H1 (cell line): ENCODE measurements around the gene C11orf98. TPM values are rescaled to one million over a fixed set of nuclear protein-coding genes. Genes with fewer than 3 reads are reported as not detected.

Experiments
- CTCF ChIA-PET: fragments of 300-600 bp; sonication (Branson Sonifier 250); formaldehyde crosslinking; loops from one replicate; lab custom pipeline; 2021; ENCODE audit not compliant: partially characterized antibody; lab: Charles Lee
- POLR2A ChIA-PET: fragments of 300-600 bp; sonication (Branson Sonifier 250); formaldehyde crosslinking; loops from one replicate; lab custom pipeline; 2021; ENCODE audit warnings: inconsistent platforms; ENCODE audit not compliant: partially characterized antibody; lab: Charles Lee
- DNase-seq, 2 experiments: peaks; one replicate each; pipeline versions ENCODE4 v3.0.0 to v3.0.0-alpha.2; 2010 to 2022; ENCODE audit warnings: low spot score in 2 of 2, low read depth in 1 of 2, mixed read lengths in 1 of 2
- FAIRE-seq: peaks from 2 replicates; lab custom pipeline; 2011; peaks lifted over from hg19 to GRCh38; lab: Jason Lieb, UNC
- H2AFZ ChIP-seq: 2 replicates; pipeline ENCODE4 v1.8.1; 2012; ENCODE audit warnings: low read length, inconsistent platforms
- H2AK5ac ChIP-seq: 2 replicates; pipeline ENCODE4 v1.6.1; 2013; ENCODE audit warnings: low read depth, low read length
- H2BK120ac ChIP-seq: replicated peaks from 2 replicates; pipeline ENCODE3; 2013; ENCODE audit warnings: low read depth, low read length, inconsistent platforms
- H2BK12ac ChIP-seq: 2 replicates; pipeline ENCODE4 v1.6.1; 2013; ENCODE audit warnings: low read depth, low read length
- H2BK15ac ChIP-seq: 2 replicates; pipeline ENCODE4 v1.6.1; 2013; ENCODE audit warnings: low read length
- H2BK20ac ChIP-seq: 2 replicates; pipeline ENCODE4 v1.6.1; 2013; ENCODE audit warnings: low read length
- H2BK5ac ChIP-seq: 2 replicates; pipeline ENCODE4 v1.6.1; 2013; ENCODE audit warnings: low read depth, low read length
- H3K14ac ChIP-seq: 2 replicates; pipeline ENCODE4 v1.6.1; 2013; ENCODE audit warnings: inconsistent platforms; ENCODE audit not compliant: insufficient read length
- H3K18ac ChIP-seq: 2 replicates; pipeline ENCODE4 v1.6.1; 2013; ENCODE audit warnings: low read length; ENCODE audit errors: extremely low read depth
- H3K23ac ChIP-seq: 2 replicates; pipeline ENCODE4 v1.6.1; 2013; ENCODE audit warnings: inconsistent platforms; ENCODE audit not compliant: insufficient read length
- H3K23me2 ChIP-seq: 2 replicates; pipeline ENCODE4 v1.6.1; 2013; ENCODE audit warnings: low read depth, low read length
- H3K27ac ChIP-seq: 2 replicates; pipeline ENCODE4 v1.6.1; 2011; ENCODE audit warnings: low read depth, low read length, inconsistent platforms
- H3K27me3 ChIP-seq, 4 experiments: replicated peaks in 1 of 4; 1 replicate in 1 of 4; 2 replicates in 3 of 4; pipeline versions ENCODE4 v1.6.1 to v1.8.1; 2011 to 2013; ENCODE audit warnings: low read length in 3 of 4, mild to moderate bottlenecking in 3 of 4, inconsistent platforms in 2 of 4, mixed read lengths in 2 of 4, moderate library complexity in 1 of 4; ENCODE audit not compliant: control insufficient read depth in 3 of 4, insufficient read depth in 3 of 4; ENCODE audit errors: extremely low read depth in 1 of 4
- H3K36me3 ChIP-seq, 4 experiments: 2 replicates each; pipeline versions ENCODE4 v1.6.1 to v1.8.1; 2011 to 2013; ENCODE audit warnings: mild to moderate bottlenecking in 4 of 4, low read length in 3 of 4, moderate library complexity in 2 of 4, control low read depth in 1 of 4, inconsistent platforms in 1 of 4; ENCODE audit not compliant: insufficient read depth in 4 of 4, control insufficient read depth in 2 of 4
- H3K4ac ChIP-seq: replicated peaks from 2 replicates; pipeline ENCODE3; 2013; ENCODE audit warnings: low read length, low read depth, mixed read lengths, inconsistent platforms; ENCODE audit not compliant: insufficient read length
- H3K4me1 ChIP-seq, 4 experiments: replicated peaks in 1 of 4; 1 replicate in 1 of 4; 2 replicates in 3 of 4; pipeline versions ENCODE4 v1.6.1 to v1.8.1; 2011 to 2013; ENCODE audit warnings: low read length in 3 of 4, inconsistent platforms in 2 of 4, mixed read lengths in 1 of 4; ENCODE audit not compliant: insufficient read depth in 4 of 4, control insufficient read depth in 3 of 4
- H3K4me2 ChIP-seq, 2 experiments: 2 replicates each; pipeline versions ENCODE4 v1.6.1 to v1.8.1; 2011 to 2013; ENCODE audit warnings: low read depth in 2 of 2, low read length in 2 of 2, control low read depth in 1 of 2, inconsistent platforms in 1 of 2, mild to moderate bottlenecking in 1 of 2; ENCODE audit not compliant: insufficient read depth in 1 of 2
- H3K4me3 ChIP-seq, 4 experiments: fragments of 200-600, 300-600 bp in 1 of 4; sonication (generic), shearing (Covaris generic), sonication (Bioruptor Twin) in 1 of 4; 2 replicates each; pipeline versions ENCODE4 v1.5.1 to v1.8.1; 2011 to 2016; ENCODE audit warnings: low read length in 4 of 4, low read depth in 3 of 4, control low read depth in 2 of 4, inconsistent platforms in 2 of 4, mild to moderate bottlenecking in 2 of 4, mixed read lengths in 1 of 4, moderate library complexity in 1 of 4; ENCODE audit not compliant: insufficient read depth in 2 of 4; ENCODE audit errors: extremely low read depth in 1 of 4
- H3K56ac ChIP-seq: replicated peaks from 2 replicates; pipeline ENCODE3; 2013; ENCODE audit warnings: low read depth, mild to moderate bottlenecking, mixed read lengths, low read length, inconsistent platforms; ENCODE audit not compliant: insufficient read length
- H3K79me1 ChIP-seq: 2 replicates; pipeline ENCODE4 v1.6.1; 2013; ENCODE audit warnings: low read depth, low read length, control low read depth
- H3K79me2 ChIP-seq, 2 experiments: 2 replicates each; pipeline versions ENCODE4 v1.6.1 to v1.8.1; 2012 to 2013; ENCODE audit warnings: low read length in 2 of 2, mild to moderate bottlenecking in 2 of 2, inconsistent platforms in 1 of 2; ENCODE audit not compliant: insufficient read depth in 2 of 2, control insufficient read depth in 1 of 2
- H3K9ac ChIP-seq, 4 experiments: replicated peaks in 1 of 4; 1 replicate in 1 of 4; 2 replicates in 3 of 4; pipeline versions ENCODE4 v1.6.1 to v1.8.1; 2011 to 2013; ENCODE audit warnings: low read depth in 3 of 4, low read length in 3 of 4, control low read depth in 2 of 4, mild to moderate bottlenecking in 2 of 4, moderate library complexity in 2 of 4, inconsistent platforms in 1 of 4; ENCODE audit errors: extremely low read depth in 1 of 4
- H3K9me3 ChIP-seq, 2 experiments: 2 replicates each; pipeline versions ENCODE4 v1.6.1 to v1.8.1; 2012 to 2013; ENCODE audit warnings: mild to moderate bottlenecking in 2 of 2, moderate library complexity in 2 of 2, control low read depth in 1 of 2, inconsistent platforms in 1 of 2, low read depth in 1 of 2, low read length in 1 of 2, mixed read lengths in 1 of 2; ENCODE audit not compliant: insufficient read depth in 2 of 2
- H4K20me1 ChIP-seq, 2 experiments: replicated peaks in 1 of 2; 2 replicates each; pipeline versions ENCODE3 to v1.8.1; 2011 to 2013; ENCODE audit warnings: inconsistent platforms in 2 of 2, low read length in 2 of 2, mild to moderate bottlenecking in 1 of 2; ENCODE audit not compliant: insufficient read depth in 2 of 2, control insufficient read depth in 1 of 2
- H4K5ac ChIP-seq: 2 replicates; pipeline ENCODE4 v1.6.1; 2013; ENCODE audit warnings: low read length, low read depth, mixed read lengths, inconsistent platforms; ENCODE audit not compliant: insufficient read length
- H4K8ac ChIP-seq: 2 replicates; pipeline ENCODE4 v1.8.0; 2013; ENCODE audit warnings: mild to moderate bottlenecking, moderate library complexity, low read length, inconsistent platforms; ENCODE audit not compliant: insufficient read depth; ENCODE audit errors: extremely low read depth
- H4K91ac ChIP-seq: replicated peaks from 2 replicates; pipeline ENCODE3; 2013; ENCODE audit warnings: low read length, mixed read lengths, inconsistent platforms; ENCODE audit not compliant: insufficient read length
- ASH2L ChIP-seq: fragments of 200-600, 300-600 bp; sonication (generic); IDR thresholded peaks from one replicate; pipeline ENCODE4 v1.7.1; 2017; ENCODE audit warnings: low read length
- CEBPB ChIP-seq: IDR thresholded peaks from 2 replicates; pipeline ENCODE4 v1.6.1; 2012; ENCODE audit warnings: low read depth, low read length
- CHD1 ChIP-seq: IDR thresholded peaks from 2 replicates; pipeline ENCODE4 v1.6.1; 2012; ENCODE audit warnings: low read depth, low read length, improper control_type of control experiment
- CTCF ChIP-seq, 3 experiments: IDR thresholded peaks; 1 replicate in 2 of 3; 2 replicates in 1 of 3; pipeline versions ENCODE4 v1.5.1 to v1.6.1; 2011; ENCODE audit warnings: low read length in 3 of 3, mild to moderate bottlenecking in 3 of 3, inconsistent platforms in 2 of 3, low read depth in 1 of 3, moderate library complexity in 1 of 3; ENCODE audit not compliant: insufficient read depth in 1 of 3; ENCODE audit errors: control extremely low read depth in 1 of 3
- MAX ChIP-seq: IDR thresholded peaks from 2 replicates; pipeline ENCODE4 v1.6.1; 2012; ENCODE audit warnings: inconsistent platforms
- RAD21 ChIP-seq, 2 experiments: IDR thresholded peaks in 1 of 2; conservative IDR thresholded peaks in 1 of 2; 2 replicates each; pipeline ENCODE4 v1.6.1; 2011; ENCODE audit warnings: low read depth in 2 of 2, low read length in 2 of 2, improper control_type of control experiment in 1 of 2, inconsistent platforms in 1 of 2, mild to moderate bottlenecking in 1 of 2, moderate library complexity in 1 of 2
- RFX5 ChIP-seq: IDR thresholded peaks from 2 replicates; pipeline ENCODE4 v1.6.1; 2011; ENCODE audit warnings: low read depth, low read length, improper control_type of control experiment, borderline replicate concordance
- TEAD4 ChIP-seq: IDR thresholded peaks from 2 replicates; pipeline ENCODE4 v1.6.1; 2012; ENCODE audit warnings: low read depth, low read length, inconsistent platforms, mixed read lengths
- WGBS, 2 experiments: shearing (Covaris generic) in 1 of 2; methylation state at CpG; one replicate each; pipeline versions ENCODE4 v1.1.6 to v1.1.7; 2013 to 2015; ENCODE audit warnings: low lambda C conversion rate in 2 of 2, mixed read lengths in 2 of 2, inconsistent platforms in 1 of 2, low coverage in 1 of 2, missing lambda C conversion rate in 1 of 2; ENCODE audit not compliant: insufficient replicate concordance in 2 of 2, insufficient coverage in 1 of 2, insufficient read length in 1 of 2; ENCODE audit errors: extremely low coverage in 1 of 2, missing lambda C conversion rate in 1 of 2; 5-methylcytosine and 5-hydroxymethylcytosine counted together
- polyA plus RNA-seq, 7 experiments: library from polyadenylated mRNA; depleted of rRNA in 3 of 7; stranded (reverse) in 5 of 7; unstranded in 2 of 7; fragments of >200 nt in 5 of 7; fragments of 200-250 nt in 2 of 7; gene quantifications; 1 replicate in 5 of 7; 2 replicates in 1 of 7; 4 replicates in 1 of 7; pipeline versions ENCODE4 v1.2.1 to v1.2.3, GENCODE V29; 2011 to 2013; ENCODE audit warnings: missing spikeins in 2 of 7, mixed read lengths in 2 of 7
- total RNA-seq: library from RNA; stranded (reverse); fragmentation: NEBNext Ultra II Directional; extraction: Animal tissue kit (Norgen Biotek cat#: 25700); gene quantifications from 2 replicates; pipeline ENCODE4 v1.2.1, GENCODE V29; 2021

The C11orf98 gene
- total and polyA plus RNA-seq, 2 of the 8 experiments (the other 6 are each of a cell fraction or from before 2014, with no cell fraction given) = 68.0 to 171 TPM

- peaks cover 0 to 1% of the 10 kb centered on the region in 2 experiments for H4K20me1 ChIP-seq
- no peak overlapping the region for H3K56ac ChIP-seq
- H3K18ac ChIP-seq = no peak overlapping the region
- CTCF ChIA-PET = interaction anchor here (0.6 to 8.2 kb wide), 18 partner anchors 9 to 1987 kb away, joined by 3 to 114 read pairs (median 5); partner anchors contain the start of genes BSCL2, C11orf98, GNG3 and LBHD1
- H2AFZ ChIP-seq = no peak overlapping the region
- no peak overlapping the region for H4K5ac ChIP-seq
- H3K23ac ChIP-seq = no peak overlapping the region
- peaks cover 2% of the 10 kb centered on the region for H3K79me1 ChIP-seq
- no peak for DNase-seq
- H4K91ac ChIP-seq = no peak overlapping the region
- peaks cover 2 to 8% (median 4%) of the 10 kb centered on the region in 4 experiments; a peak in 4 of 7 replicates for H3K4me1 ChIP-seq
- TF ChIP-seq CEBPB (no peak), RAD21 (IDR thresholded peaks at IDR 0.05 in 1 of 2, conservative IDR thresholded peaks at IDR 0.05 in 1 of 2; ENCODE audit: low read depth in 2 of 2, low read length in 2 of 2) (peak; percentile 27 to 33; a peak in 2 of 4 replicates), CTCF (IDR thresholded peaks at IDR 0.05; ENCODE audit: control extremely low read depth in 1 of 3, insufficient read depth in 1 of 3, low read depth in 1 of 3, low read length in 3 of 3) (peak in 1 of 3 experiments; percentile 45; a peak in 2 of 4 replicates), CHD1 (no peak), ASH2L (no peak), RFX5 (no peak), TEAD4 (no peak), MAX (no peak)
- no peak for FAIRE-seq
- H3K4me2 ChIP-seq = no peak overlapping the region
- no peak overlapping the region for H3K4ac ChIP-seq
- H2BK20ac ChIP-seq = no peak overlapping the region
- H2AK5ac ChIP-seq = no peak overlapping the region
- no peak overlapping the region for H3K14ac ChIP-seq
- H4K8ac ChIP-seq = peak overlapping the region; percentile 76; the same call in 1 of the 2 replicates
- H3K27ac ChIP-seq = no peak overlapping the region
- H3K9ac ChIP-seq = no peak overlapping the region
- no peak overlapping the region for H2BK15ac ChIP-seq
- no peak overlapping the region for H2BK12ac ChIP-seq
- WGBS, 2 experiments = 88% methylated on average over 4 of the region's 4 CpGs; no CpG with 5 or more reads in 1 of the 2 experiments
- H3K4me3 ChIP-seq = no peak overlapping the region
- no peaks in the 10 kb centered on the region for H3K9me3 ChIP-seq
- no peak overlapping the region for H2BK5ac ChIP-seq
- H2BK120ac ChIP-seq = no peak overlapping the region
- peaks cover 0 to 14% of the 10 kb centered on the region in 2 experiments; a peak in 2 of 4 replicates for H3K79me2 ChIP-seq
- POLR2A ChIA-PET = interaction anchor here (0.6 to 61.4 kb wide), 13 partner anchors 11 to 200 kb away, joined by 3 to 2041 read pairs (median 5); partner anchors contain the start of genes BSCL2, C11orf98, CSKMT and EEF1G
- peaks cover 5 to 17% (median 7%) of the 10 kb centered on the region in 4 experiments; a peak in 5 of 8 replicates for H3K36me3 ChIP-seq
- H3K27me3 ChIP-seq = no peaks in the 10 kb centered on the region
- H3K23me2 ChIP-seq = peaks cover 3% of the 10 kb centered on the region; the same call in 1 of the 2 replicates
Observed at GRCh38 chr11:62680825-62681240, 15.8 kb upstream of the C11orf98 start.
